Mucosa of descending colon (tissue), 3 donors: ENCODE results near the gene FLOT2. TPM values are rescaled to one million over a fixed set of nuclear protein-coding genes. Genes with fewer than 3 reads are reported as not detected.
A peak's percentile ranks its signal among the peaks of the same experiment; 100 is the strongest.
"Not testable (repeated sequence)": the region's sequence is repeated elsewhere in the genome, so short reads cannot be mapped to it uniquely, and the experiment has no call there.

ENCODE experiments used
- ATAC-seq: fragments of 200-7000 bp; cut with Tn5 transposase; one replicate; pipeline ENCODE4 v1.9.1; 2020; ENCODE audit warnings: mild to moderate bottlenecking, moderate library complexity
- DNase-seq, 3 donors: peaks; one replicate each; pipeline ENCODE4 v3.0.0-alpha.2; 2020
- H3K36me3 ChIP-seq: fragments of 200-600 bp; one replicate; pipeline ENCODE4 v1.8.0; 2021; ENCODE audit warnings: low read depth, mild to moderate bottlenecking
- H3K4me1 ChIP-seq: fragments of 200-600 bp; one replicate; pipeline ENCODE4 v1.8.0; 2021; ENCODE audit warnings: low read depth, mild to moderate bottlenecking
- H3K4me3 ChIP-seq: fragments of 200-600 bp; one replicate; pipeline ENCODE4 v1.8.0; 2021; ENCODE audit warnings: mild to moderate bottlenecking
- H3K9me3 ChIP-seq: fragments of 200-600 bp; one replicate; pipeline ENCODE4 v1.8.0; 2021; ENCODE audit warnings: mild to moderate bottlenecking
- CTCF ChIP-seq: fragments of 200-600 bp; IDR thresholded peaks from one replicate; pipeline ENCODE4 v1.8.0; 2022; ENCODE audit warnings: antibody characterized with exemption, mild to moderate bottlenecking
- intact Hi-C, 2 donors: fragments of 100-400 bp; cut with DNase I in 1 of 2; cut with micrococcal nuclease in 1 of 2; formaldehyde crosslinking; loops; one replicate each; pipeline versions ENCODE4 v1.11.0 to v1.11.1; 2022; cut with DNase I, micrococcal nuclease
- total RNA-seq, 3 donors: library from RNA; stranded (reverse); fragmentation: NEBNext Ultra II Directional in 2 of 3; extraction: Animal tissue kit (Norgen Biotek cat#: 25700) in 2 of 3; gene quantifications; one replicate each; pipeline versions ENCODE4 v1.2.1 to v1.2.4, GENCODE V29; 2021 to 2023
- donor health status: DM: no; HTN: no; CAD: no; lungs with moderate emphysema.
- donor health status: DM: no; HTN: no; CAD: no.
- donor health status: DM: no; HTN: yes; CAD: no.

FLOT2 gene
- total RNA-seq, 3 donors from 2014 or later, result 87.9 to 98.0 (median 89.8) TPM

- Histone ChIP-seq H3K4me3 (no peak overlapping the region), H3K4me1 (peaks cover 32% of the 10 kb centered on the region), H3K36me3 (peaks cover 8% of the 10 kb centered on the region), H3K9me3 (no peaks in the 10 kb centered on the region)
- intact Hi-C loops, result no loop called here
- DNase-seq (peak in 1 of 3 donors; percentile 52), ATAC-seq (peak; percentile 6)
- TF ChIP-seq CTCF, result no peak
Observed at GRCh38 chr17:28908640-28909167, 11.2 kb upstream of the FLOT2 start.

DNA sequence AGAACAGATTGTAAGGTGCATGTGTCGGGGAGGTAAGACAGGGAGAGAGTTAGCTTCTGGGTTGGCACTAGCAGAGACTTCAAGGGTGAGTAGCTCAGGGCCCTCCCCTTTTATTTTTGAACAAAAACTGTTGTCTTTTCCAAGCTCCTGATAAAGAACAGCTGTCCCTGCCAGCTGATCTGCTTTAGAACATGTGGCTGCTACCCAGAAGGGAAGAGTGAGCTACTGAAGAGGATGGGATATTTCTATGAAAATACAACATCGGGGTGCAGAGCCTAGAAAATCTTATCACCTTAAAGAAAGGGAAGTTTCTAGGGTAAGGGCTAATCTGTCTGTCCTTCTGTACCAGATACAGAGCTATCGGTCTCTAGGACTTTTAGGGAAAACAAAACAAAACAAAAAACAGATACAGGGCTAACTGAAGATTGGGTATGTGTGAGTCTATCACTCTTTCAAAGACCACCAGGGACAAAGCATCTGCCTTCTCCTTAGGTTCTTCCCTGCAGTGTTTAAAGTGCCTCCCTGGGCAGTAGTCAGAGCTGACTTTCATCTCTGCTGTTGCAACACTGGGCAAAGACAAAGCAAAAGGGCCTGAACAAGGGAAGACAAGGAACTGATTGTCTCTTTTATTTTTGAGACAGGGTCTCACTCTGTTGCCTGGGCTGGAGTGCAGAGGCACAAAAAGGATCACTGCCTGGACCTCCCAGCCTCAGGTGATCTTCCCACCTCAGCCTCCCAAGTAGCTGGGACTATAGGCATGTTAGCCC is 10.4 kb upstream of the FLOT2 start:
- peaks cover 8% of the 10 kb centered on the region for H3K36me3 ChIP-seq
- no peak overlapping the region for H3K4me3 ChIP-seq
- H3K9me3 ChIP-seq, result no peaks in the 10 kb centered on the region
- H3K4me1 ChIP-seq, result peaks cover 31% of the 10 kb centered on the region
- ATAC-seq (no peak), DNase-seq (no peak)
- no peak for TF ChIP-seq CTCF
- intact Hi-C loops, result no loop called here

DNA sequence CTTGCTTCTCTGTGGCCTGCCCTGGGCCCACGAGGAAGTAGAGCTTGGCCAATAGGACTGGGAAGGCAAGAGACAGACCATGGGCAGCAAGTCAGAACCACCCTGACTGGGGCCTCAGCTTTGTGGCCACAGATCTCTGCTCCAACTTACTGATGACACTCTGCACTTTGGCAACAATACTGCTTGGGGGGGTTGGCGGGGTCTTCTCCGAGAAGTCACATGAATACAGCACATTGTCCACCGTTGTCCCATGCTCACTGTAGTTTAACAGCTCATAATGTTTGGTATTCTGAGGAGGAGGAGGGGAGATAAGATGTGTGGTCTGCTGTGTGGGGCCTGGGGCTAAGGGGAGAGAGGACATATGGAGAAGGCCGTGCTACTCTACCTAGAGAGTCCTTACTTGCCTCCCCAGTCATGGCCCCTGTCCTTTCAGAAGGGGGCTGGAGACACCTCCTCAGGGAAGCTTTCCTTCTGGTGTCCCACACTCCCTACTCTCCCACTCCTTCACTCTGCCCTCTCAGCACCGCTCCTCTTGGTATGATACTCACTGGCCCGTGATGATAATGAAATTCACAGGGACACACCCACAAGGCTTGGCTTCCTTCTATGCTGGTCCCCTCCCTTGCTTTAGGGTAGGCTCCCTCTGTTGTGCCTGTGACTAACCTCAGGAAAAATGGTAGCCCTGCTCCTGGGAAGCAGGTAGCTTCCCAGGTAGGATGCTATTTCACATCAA is 9.3 kb upstream of the FLOT2 start:
- Histone ChIP-seq H3K4me1 (peaks cover 26% of the 10 kb centered on the region), H3K9me3 (no peaks in the 10 kb centered on the region), H3K4me3 (no peak overlapping the region), H3K36me3 (peaks cover 8% of the 10 kb centered on the region)
- DNase-seq (no peak), ATAC-seq (no peak)
- TF ChIP-seq CTCF, result no peak
- intact Hi-C loops, result no loop called here

GRCh38 chr17:28906276-28906675 is 8.7 kb upstream of the FLOT2 start:
- DNase-seq, result no peak
- no peak for TF ChIP-seq CTCF
- H3K9me3 ChIP-seq, result no peaks in the 10 kb centered on the region
- intact Hi-C loops, result no loop called here
- no peak for ATAC-seq
- peaks cover 8% of the 10 kb centered on the region for H3K36me3 ChIP-seq
- H3K4me3 ChIP-seq, result no peak overlapping the region
- H3K4me1 ChIP-seq, result peaks cover 25% of the 10 kb centered on the region

GRCh38 chr17:28904800-28905199 is 7.3 kb upstream of the FLOT2 start:
- intact Hi-C loops, result no loop called here
- no peak overlapping the region for H3K4me3 ChIP-seq
- no peak for DNase-seq

DNA sequence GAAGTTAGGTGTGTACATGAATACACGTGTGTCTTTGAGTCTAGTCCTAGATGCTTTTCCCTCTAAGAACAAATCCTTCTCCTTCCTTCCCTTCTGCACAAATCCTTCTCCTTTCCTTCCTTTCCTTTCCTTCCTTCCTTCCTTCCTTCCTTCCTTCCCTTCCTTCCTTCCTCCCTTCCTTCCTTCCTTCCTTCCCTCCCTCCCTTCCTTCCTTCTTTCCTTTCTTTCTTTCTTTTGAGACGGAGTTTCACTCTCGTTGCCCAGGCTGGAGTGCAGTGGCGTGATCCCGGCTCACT is 6.0 kb upstream of the FLOT2 start:
- intact Hi-C loops, ATAC-seq, H3K4me3 ChIP-seq, DNase-seq, H3K9me3 ChIP-seq, H3K36me3 ChIP-seq: not testable (repeated sequence)
- peaks cover 26% of the 10 kb centered on the region for H3K4me1 ChIP-seq

More at GRCh38 chr17:28904800-28905199, 7.3 kb upstream of the FLOT2 start:
- no peak for ATAC-seq
- peaks cover 4% of the 10 kb centered on the region for H3K36me3 ChIP-seq
- no peaks in the 10 kb centered on the region for H3K9me3 ChIP-seq
- TF ChIP-seq CTCF, result no peak
- peaks cover 25% of the 10 kb centered on the region for H3K4me1 ChIP-seq
